Limb (tissue), 2 donors: ENCODE data around the gene ADM5.

Source experiments
- DNase-seq, 2 donors: peaks; one replicate each; pipeline ENCODE4 v3.0.0-alpha.2; 2016; ENCODE audit errors: extremely low spot score in 2 of 2

The ADM5 gene, protein sequence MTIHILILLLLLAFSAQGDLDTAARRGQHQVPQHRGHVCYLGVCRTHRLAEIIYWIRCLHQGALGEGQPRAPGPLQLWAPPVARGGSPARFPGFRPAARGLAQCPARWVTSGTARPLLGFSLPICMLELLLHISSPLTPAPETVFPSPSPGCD

GRCh38 chr19:49689133-49690078, at the start of gene ADM5:
Gene ADM5, plus strand, starts transcription at chr19:49689594. Its CDS starts 244 bp downstream, at chr19:49689838.
- peak in 1 of 2 donors; percentile 70 for DNase-seq

- DNase-seq, result peak; percentile 99 to 100
Observed at GRCh38 chr19:49640113-49640898, 49.1 kb upstream of the ADM5 start, which contains the start of gene RRAS. Gene RRAS, minus strand, starts transcription at chr19:49640143. Its CDS starts 45 bp downstream, at chr19:49640098.

DNA sequence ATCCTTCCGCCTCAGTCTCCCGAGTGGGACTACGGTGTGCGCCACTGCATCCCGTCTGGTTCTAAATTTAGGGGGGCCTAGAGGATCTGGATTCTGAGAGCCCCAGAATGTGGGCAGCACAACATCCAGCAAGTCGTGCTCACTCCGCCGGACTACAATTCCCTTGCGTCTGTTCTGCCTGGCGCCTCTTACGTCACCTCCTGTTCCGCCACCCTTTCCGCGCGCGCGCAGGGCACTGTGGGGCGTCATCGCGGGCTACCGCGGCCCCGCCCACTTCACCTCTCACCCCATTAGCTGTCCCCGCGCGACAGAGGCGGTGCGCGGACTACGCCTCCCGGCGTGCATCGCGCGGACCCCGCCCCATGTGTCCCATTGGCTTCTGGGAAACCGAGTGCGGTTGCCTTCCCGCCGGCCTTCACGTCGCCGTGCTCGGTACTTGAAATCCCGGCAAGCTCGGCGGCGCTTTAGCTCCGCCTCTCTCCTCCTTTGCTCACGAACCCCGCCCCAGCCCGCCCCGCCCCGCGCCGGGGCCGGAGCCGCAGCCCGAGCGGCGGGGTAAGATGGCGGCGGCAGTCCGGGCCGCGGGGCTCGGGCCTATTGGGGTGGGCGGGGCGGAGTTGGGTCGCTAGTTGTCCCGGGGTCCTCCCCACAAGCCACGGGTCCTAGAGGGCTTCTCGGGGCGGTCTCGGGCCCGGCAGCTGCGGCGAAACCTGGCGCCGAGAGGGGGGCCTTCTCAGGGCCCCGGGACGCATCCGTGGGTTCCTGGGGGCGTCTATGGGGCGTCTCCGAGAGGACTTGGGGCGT, 47.5 kb upstream of the ADM5 start, which contains the start of gene SCAF1:
Gene SCAF1, plus strand, starts transcription at position 522 of the 804 bp plus-strand sequence. CDS start 2,818 bp downstream, outside the sequence.
- DNase-seq, result peak; percentile 99

DNA sequence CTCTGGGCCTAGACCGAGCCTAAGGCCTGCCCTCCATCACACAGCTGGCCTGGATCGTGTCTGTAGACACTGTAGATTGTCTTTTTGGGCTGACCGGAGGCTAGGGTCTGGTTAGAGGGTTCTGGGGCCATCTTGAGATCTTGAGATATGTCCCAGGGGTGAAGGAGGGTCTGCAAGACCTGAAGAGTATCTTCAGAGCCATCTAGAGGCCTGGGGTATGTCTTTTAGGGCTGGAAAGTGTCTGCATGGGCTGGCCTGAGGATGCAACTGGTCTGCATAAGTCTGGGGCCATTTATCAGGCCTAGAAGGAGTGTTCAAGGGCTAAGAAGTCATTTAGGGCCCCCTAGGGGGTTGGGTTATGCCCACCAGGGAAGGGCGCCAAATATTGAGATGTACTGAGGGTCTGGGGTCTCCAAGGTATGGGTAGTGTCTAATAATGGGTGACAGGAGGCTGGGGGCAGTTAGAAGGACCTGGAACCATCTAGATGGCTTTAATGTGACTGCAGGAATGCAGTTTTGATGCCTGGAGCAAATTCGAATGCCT, 46.8 kb upstream of the ADM5 start:
- no peak for DNase-seq

DNA sequence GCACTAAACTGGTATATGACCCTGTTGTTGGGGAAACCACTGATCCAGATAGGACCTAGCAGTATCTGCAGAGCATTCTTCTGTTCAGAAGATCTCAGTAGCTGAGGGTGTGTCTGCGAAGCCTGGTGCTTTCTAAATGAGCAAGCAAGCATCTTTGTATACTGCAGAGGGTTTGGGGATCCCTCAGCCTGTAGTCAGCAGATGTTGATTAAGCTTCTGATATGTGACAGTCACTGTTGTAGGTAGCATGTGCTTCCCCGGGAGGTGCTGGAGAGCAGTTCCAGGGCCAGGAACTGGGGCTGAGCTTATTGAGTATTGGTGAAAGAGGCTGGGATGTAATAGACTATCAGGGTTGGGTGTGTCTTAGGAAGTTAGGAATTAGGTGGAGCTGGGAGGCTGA, 45.9 kb upstream of the ADM5 start:
- no peak for DNase-seq

GRCh38 chr19:49645592-49645991, 43.8 kb upstream of the ADM5 start:
- DNase-seq, result no peak

- no peak for DNase-seq
Observed at GRCh38 chr19:49645995-49646394, 43.4 kb upstream of the ADM5 start.

GRCh38 chr19:49646586-49646985, 42.8 kb upstream of the ADM5 start:
- DNase-seq, result no peak

GRCh38 chr19:49651029-49651819, 38.2 kb upstream of the ADM5 start:
- DNase-seq, result no peak

- no peak for DNase-seq
Observed at GRCh38 chr19:49651820-49652550, 37.4 kb upstream of the ADM5 start.

GRCh38 chr19:49652551-49653465, 36.6 kb upstream of the ADM5 start:
- no peak for DNase-seq

- DNase-seq, result no peak
Observed at GRCh38 chr19:49653466-49653806, 36.0 kb upstream of the ADM5 start.

- DNase-seq, result no peak
Observed at GRCh38 chr19:49654581-49654980, 34.8 kb upstream of the ADM5 start.

GRCh38 chr19:49655570-49656455, 33.6 kb upstream of the ADM5 start:
- no peak for DNase-seq

GRCh38 chr19:49656456-49657109, 32.8 kb upstream of the ADM5 start:
- no peak for DNase-seq

GRCh38 chr19:49657493-49658138, 31.8 kb upstream of the ADM5 start:
- DNase-seq, result no peak
